ENCODE data around the gene SULF2. TPM values are rescaled to one million over a fixed set of nuclear protein-coding genes. Genes with fewer than 3 reads are reported as not detected.

Gene SULF2
- total and polyA plus RNA-seq, 2 of the 13 experiments (the other 11 are each of a cell fraction or from before 2014, with no cell fraction given): 7.2 to 50.9 TPM

GRCh38 chr20:47689731-47690130 is 95.5 kb downstream of the SULF2 start (continued):
- TF ChIP-seq RFX3 (CRISPR knock-in tag; IDR thresholded peaks at IDR 0.05): no peak
- no peak for TF ChIP-seq SNAPC5 (CRISPR knock-in tag; IDR thresholded peaks at IDR 0.05; ENCODE audit: borderline replicate concordance)
- no peak for TF ChIP-seq NFIB (CRISPR knock-in tag; IDR thresholded peaks at IDR 0.05; ENCODE audit: borderline replicate concordance)

- intact Hi-C loops (cut with micrococcal nuclease; ENCODE audit: unreplicated experiment): no loop called here
- no peaks in the 10 kb centered on the region for H3K27me3 ChIP-seq (ENCODE audit: control insufficient read depth in 1 of 2, insufficient read depth in 2 of 2, low read length in 2 of 2)
Observed at GRCh38 chr20:47688385-47689381, 96.6 kb downstream of the SULF2 start.

More at GRCh38 chr20:47688385-47689381, 96.6 kb downstream of the SULF2 start:
- ChIA-PET CTCF (ENCODE audit: low intra/inter-chr PET ratio, low total read pairs) (no interaction called here), POLR2A (no interaction called here)
- ATAC-seq (no peak), DNase-seq (ENCODE audit: low spot score) (no peak), FAIRE-seq (no peak)
- Histone ChIP-seq H3K4me3 (replicated peaks in 1 of 3; ENCODE audit: insufficient read depth in 1 of 3, low read depth in 2 of 3, low read length in 3 of 3) (no peak overlapping the region), H3K9me3 (ENCODE audit: low read length) (no peaks in the 10 kb centered on the region), H4K20me1 (ENCODE audit: insufficient read depth, low read length) (no peaks in the 10 kb centered on the region), H2AFZ (ENCODE audit: low read length) (no peak overlapping the region), H3K27ac (ENCODE audit: extremely low read length, insufficient read depth, low read length) (no peak overlapping the region), H3K4me2 (ENCODE audit: low read depth, low read length) (no peak overlapping the region), H3K36me3 (replicated peaks in 1 of 2; ENCODE audit: control insufficient read depth in 1 of 2, insufficient read depth in 2 of 2, low read length in 2 of 2) (no peaks in the 10 kb centered on the region; a peak in 1 of 5 replicates), H3K79me2 (ENCODE audit: insufficient read depth, low read length) (no peaks in the 10 kb centered on the region), H3K9ac (ENCODE audit: insufficient read depth, low read depth, low read length) (no peak overlapping the region), H3K4me1 (ENCODE audit: insufficient read depth, low read length) (peaks cover 14% of the 10 kb centered on the region)
- BruUV-seq (replicated peaks): no TSS peak
- 87% methylated on average over 17 of the region's 18 CpGs for WGBS (ENCODE audit: low lambda C conversion rate)
- in situ Hi-C loops (cut with HindIII; ENCODE audit: extremely low pct_ligation_motif_present, low pct_unique_long_range_greater_than_20kb): no loop called here
- TF ChIP-seq TRAFD1 (CRISPR knock-in tag; IDR thresholded peaks at IDR 0.05; ENCODE audit: borderline replicate concordance): no peak
- TF ChIP-seq MXI1 (IDR thresholded peaks at IDR 0.05; ENCODE audit: borderline replicate concordance, low read depth, low read length): no peak
- no peak for TF ChIP-seq GLMP (CRISPR knock-in tag; IDR thresholded peaks at IDR 0.05; ENCODE audit: borderline replicate concordance)
- TF ChIP-seq IRF1 (CRISPR knock-in tag; IDR thresholded peaks at IDR 0.05; ENCODE audit: low read depth): no peak
- TF ChIP-seq BCL6 (CRISPR knock-in tag; IDR thresholded peaks at IDR 0.05): no peak
- TF ChIP-seq ZMYM3 (CRISPR knock-in tag; IDR thresholded peaks at IDR 0.05): 0 out of 2 replicates have a peak, but pooled peaks have one; percentile 20
- TF ChIP-seq ZNF629 (CRISPR knock-in tag; conservative IDR thresholded peaks at IDR 0.05): peak; percentile 80
- no peak for TF ChIP-seq ZSCAN22 (CRISPR knock-in tag; IDR thresholded peaks at IDR 0.05)

All from HepG2 (cell line).